Astrocyte (in vitro differentiated cells and primary cell): ENCODE results near the gene MYO16.

Source experiments
- CTCF ChIP-seq: IDR thresholded peaks from 2 replicates; pipeline ENCODE4 v1.5.1; 2011; ENCODE audit warnings: low read depth, mild to moderate bottlenecking, inconsistent platforms, low read length, moderate library complexity; ENCODE audit not compliant: insufficient read depth
- EZH2 ChIP-seq: IDR thresholded peaks from 2 replicates; pipeline ENCODE4 v1.6.1; 2012; ENCODE audit warnings: mild to moderate bottlenecking, low read length, inconsistent platforms; ENCODE audit not compliant: insufficient read depth

- no peak for TF ChIP-seq CTCF
- TF ChIP-seq EZH2 = no peak
Observed at GRCh38 chr13:108606424-108606823, 23.0 kb upstream of the MYO16 start.
